Spleen (tissue), 7 donors: ENCODE data around the gene DDX54.

Experiments
- CTCF ChIP-seq, 11 experiments: fragments of 200-600 bp in 7 of 11; fragments of 450-650 bp in 4 of 11; sonication (generic) in 4 of 11; IDR thresholded peaks in 8 of 11; conservative IDR thresholded peaks in 3 of 11; 1 replicate in 7 of 11; 2 replicates in 4 of 11; pipeline versions ENCODE4 v1.4.0 to v1.8.0; 2016 to 2021; ENCODE audit warnings: antibody characterized with exemption in 11 of 11, inconsistent platforms in 4 of 11, mild to moderate bottlenecking in 1 of 11
- POLR2A ChIP-seq, 3 donors: fragments of 450-650 bp; IDR thresholded peaks; one replicate each; pipeline ENCODE4 v1.5.1; 2017; ENCODE audit warnings: antibody characterized with exemption in 3 of 3, mild to moderate bottlenecking in 1 of 3
- POLR2AphosphoS5 ChIP-seq, 3 donors: sonication (generic); formaldehyde crosslinking; IDR thresholded peaks; one replicate each; pipeline ENCODE4 v1.5.1; 2017; ENCODE audit warnings: antibody characterized with exemption in 3 of 3
- donor health status: DM: no; HTN: no; CAD: no; lungs with moderate emphysema.
- donor health status: DM: no; HTN: no; CAD: no.
- donor health status: DM: no; HTN: no; CAD: no.

GRCh38 chr12:113137861-113138783, 47.2 kb downstream of the DDX54 start:
- no peak for TF ChIP-seq POLR2AphosphoS5 (IDR thresholded peaks at IDR 0.05)
- no peak for TF ChIP-seq CTCF (IDR thresholded peaks at IDR 0.05 in 8 of 11, conservative IDR thresholded peaks at IDR 0.05 in 3 of 11)
- no peak for TF ChIP-seq POLR2A (IDR thresholded peaks at IDR 0.05)
